PC-3 (cell line): ENCODE measurements around the gene TRABD2B. TPM values are rescaled to one million over a fixed set of nuclear protein-coding genes. Genes with fewer than 3 reads are reported as not detected.

Source experiments
- ATAC-seq: fragments of 200-7000 bp; cut with Tn5 transposase; 2 replicates; pipeline ENCODE4 v1.9.1; 2020; ENCODE audit warnings: mild to moderate bottlenecking, moderate library complexity
- BruUV-seq: library from RNA; stranded (reverse); fragments of 400-500 nt; replicated peaks from 2 replicates; lab custom pipeline; 2021; lab: Mats Ljungman, UMichigan
- CTCF ChIA-PET: fragments of 300-600 bp; sonication (Branson Sonifier 250); formaldehyde crosslinking; loops from one replicate; lab custom pipeline; 2022; ENCODE audit warnings: antibody characterized with exemption; lab: Charles Lee
- POLR2A ChIA-PET: fragments of 300-600 bp; sonication (Branson Sonifier 250); formaldehyde crosslinking; loops from one replicate; lab custom pipeline; 2022; ENCODE audit warnings: antibody characterized with exemption; ENCODE audit not compliant: unreplicated experiment; lab: Charles Lee
- DNase-seq: peaks from one replicate; pipeline ENCODE4 v3.0.0-alpha.2; 2015
- H2AFZ ChIP-seq: fragments of 300-600 bp; sonication (generic); 2 replicates; pipeline ENCODE4 v1.6.0; 2016; ENCODE audit warnings: antibody characterized with exemption, low read length
- H3F3A ChIP-seq: fragments of 300-600 bp; sonication (generic); one replicate; pipeline ENCODE4 v1.6.0; 2017; ENCODE audit warnings: antibody characterized with exemption, low read length, control low read depth, mild to moderate bottlenecking; ENCODE audit not compliant: unreplicated experiment
- H3K27ac ChIP-seq: fragments of 300-600 bp; sonication (generic); 2 replicates; pipeline ENCODE4 v1.5.1; 2016; ENCODE audit warnings: mild to moderate bottlenecking, low read length
- H3K27me3 ChIP-seq: fragments of 300-600 bp; sonication (generic); 2 replicates; pipeline ENCODE4 v1.6.1; 2016; ENCODE audit warnings: low read length, mixed read lengths
- H3K36me3 ChIP-seq: fragments of 300-600 bp; sonication (generic); 2 replicates; pipeline ENCODE4 v1.6.1; 2016; ENCODE audit warnings: low read depth, mixed run types, low read length, mixed read lengths
- H3K4me1 ChIP-seq: fragments of 300-600 bp; sonication (generic); 2 replicates; pipeline ENCODE4 v1.5.1; 2016; ENCODE audit warnings: low read length; ENCODE audit not compliant: insufficient read depth
- H3K4me2 ChIP-seq: fragments of 300-600 bp; sonication (generic); 2 replicates; pipeline ENCODE4 v1.6.0; 2016; ENCODE audit warnings: low read length
- H3K4me3 ChIP-seq: fragments of 300-600 bp; sonication (generic); 2 replicates; pipeline ENCODE4 v1.5.1; 2016; ENCODE audit warnings: mild to moderate bottlenecking, low read length, mixed read lengths
- H3K79me2 ChIP-seq: fragments of 300-600 bp; sonication (generic); 2 replicates; pipeline ENCODE4 v1.6.1; 2017; ENCODE audit warnings: low read length, mixed read lengths
- H3K9ac ChIP-seq: fragments of 300-600 bp; sonication (generic); 2 replicates; pipeline ENCODE4 v1.6.0; 2016; ENCODE audit warnings: mild to moderate bottlenecking, low read length
- H3K9me2 ChIP-seq: fragments of 300-600 bp; sonication (generic); replicated peaks from 2 replicates; pipeline ENCODE4 v1.6.1; 2016; ENCODE audit warnings: mixed run types, low read length, mixed read lengths
- H3K9me3 ChIP-seq: fragments of 300-600 bp; sonication (generic); 2 replicates; pipeline ENCODE4 v1.6.1; 2016; ENCODE audit warnings: low read length, mixed read lengths
- H4K20me1 ChIP-seq: fragments of 300-600 bp; sonication (generic); 2 replicates; pipeline ENCODE4 v1.6.1; 2016; ENCODE audit warnings: low read length, mixed read lengths
- EZH2 ChIP-seq: fragments of 300-600 bp; sonication (generic); IDR thresholded peaks from one replicate; pipeline ENCODE4 v1.6.1; 2017; ENCODE audit warnings: antibody characterized with exemption, mild to moderate bottlenecking, low read length; ENCODE audit not compliant: unreplicated experiment
- EZH2phosphoT487 ChIP-seq: fragments of 300-600 bp; sonication (generic); IDR thresholded peaks from 2 replicates; pipeline ENCODE4 v1.6.1; 2018; ENCODE audit warnings: mild to moderate bottlenecking, antibody characterized with exemption, low read length, borderline replicate concordance
- intact Hi-C: fragments of 100-400 bp; cut with micrococcal nuclease; formaldehyde crosslinking; loops from 2 replicates; pipeline ENCODE4 v1.9.0; 2023
- total RNA-seq: library from RNA; depleted of rRNA; stranded (reverse); fragments of >200 nt; gene quantifications from 2 replicates; pipeline ENCODE4 v1.2.3, GENCODE V29; 2014
- TF ChIP-seq, protein P1 (sequence below): fragments of 300-600 bp; sonication (generic); conservative IDR thresholded peaks from 2 replicates; pipeline ENCODE4 v1.5.1; 2017; ENCODE audit warnings: antibody characterized with exemption, low read depth, mild to moderate bottlenecking, low read length

The TRABD2B gene
- total RNA-seq, 1 experiment from 2014 or later, result 0.44 TPM

- no peak for ATAC-seq
Measured at GRCh38 chr1:47830641-47831333, 166.4 kb downstream of the TRABD2B start.

DNA sequence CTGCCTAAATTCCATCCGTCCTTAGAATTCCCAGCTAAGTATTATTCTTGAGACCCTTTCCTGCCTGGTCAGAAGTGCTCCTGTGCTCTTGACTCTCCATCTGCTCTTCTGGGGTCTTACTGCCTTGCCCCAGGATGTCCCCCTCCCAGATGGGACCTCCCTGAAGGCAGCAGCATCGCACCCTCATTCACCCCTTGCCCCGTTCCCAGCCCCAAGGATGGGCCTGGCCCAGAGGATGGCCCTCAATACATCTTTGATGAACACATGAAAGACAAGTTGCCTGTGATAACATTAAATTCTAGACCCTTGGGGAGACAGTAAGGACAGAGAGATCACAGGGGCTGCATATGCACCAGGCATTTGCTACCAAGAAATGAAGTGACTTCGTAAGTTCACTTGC lies 167.2 kb downstream of the TRABD2B start:
- no peak overlapping the region for H3K4me3 ChIP-seq
- H3K9me2 ChIP-seq, result no peaks in the 10 kb centered on the region
- H3K4me2 ChIP-seq, result no peak overlapping the region
- H3K27ac ChIP-seq, result no peak overlapping the region
- H4K20me1 ChIP-seq, result no peaks in the 10 kb centered on the region
- intact Hi-C loops, result no loop called here
- ChIA-PET CTCF (no interaction called here), POLR2A (no interaction called here)
- TF ChIP-seq EZH2phosphoT487 (no peak), EZH2 (no peak)
- TF ChIP-seq, protein P1, sequence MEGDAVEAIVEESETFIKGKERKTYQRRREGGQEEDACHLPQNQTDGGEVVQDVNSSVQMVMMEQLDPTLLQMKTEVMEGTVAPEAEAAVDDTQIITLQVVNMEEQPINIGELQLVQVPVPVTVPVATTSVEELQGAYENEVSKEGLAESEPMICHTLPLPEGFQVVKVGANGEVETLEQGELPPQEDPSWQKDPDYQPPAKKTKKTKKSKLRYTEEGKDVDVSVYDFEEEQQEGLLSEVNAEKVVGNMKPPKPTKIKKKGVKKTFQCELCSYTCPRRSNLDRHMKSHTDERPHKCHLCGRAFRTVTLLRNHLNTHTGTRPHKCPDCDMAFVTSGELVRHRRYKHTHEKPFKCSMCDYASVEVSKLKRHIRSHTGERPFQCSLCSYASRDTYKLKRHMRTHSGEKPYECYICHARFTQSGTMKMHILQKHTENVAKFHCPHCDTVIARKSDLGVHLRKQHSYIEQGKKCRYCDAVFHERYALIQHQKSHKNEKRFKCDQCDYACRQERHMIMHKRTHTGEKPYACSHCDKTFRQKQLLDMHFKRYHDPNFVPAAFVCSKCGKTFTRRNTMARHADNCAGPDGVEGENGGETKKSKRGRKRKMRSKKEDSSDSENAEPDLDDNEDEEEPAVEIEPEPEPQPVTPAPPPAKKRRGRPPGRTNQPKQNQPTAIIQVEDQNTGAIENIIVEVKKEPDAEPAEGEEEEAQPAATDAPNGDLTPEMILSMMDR, result no peak
- no peaks in the 10 kb centered on the region for H3K9me3 ChIP-seq
- H3F3A ChIP-seq, result no peaks in the 10 kb centered on the region
- H3K27me3 ChIP-seq, result no peaks in the 10 kb centered on the region
- no peaks in the 10 kb centered on the region for H3K4me1 ChIP-seq
- no peaks in the 10 kb centered on the region for H3K79me2 ChIP-seq
- no TSS peak for BruUV-seq
- no peak overlapping the region for H3K9ac ChIP-seq
- H2AFZ ChIP-seq, result no peak overlapping the region
- H3K36me3 ChIP-seq, result no peaks in the 10 kb centered on the region
- no peak for ATAC-seq
- DNase-seq, result no peak

More at GRCh38 chr1:47830641-47831333, 166.4 kb downstream of the TRABD2B start:
- Histone ChIP-seq H3K4me2 (no peak overlapping the region), H3K36me3 (no peaks in the 10 kb centered on the region), H3K4me3 (no peak overlapping the region), H3K27me3 (no peaks in the 10 kb centered on the region), H3K79me2 (no peaks in the 10 kb centered on the region), H3K9ac (no peak overlapping the region), H3K4me1 (no peaks in the 10 kb centered on the region), H3K27ac (no peak overlapping the region), H3K9me2 (no peaks in the 10 kb centered on the region), H2AFZ (no peak overlapping the region), H4K20me1 (no peaks in the 10 kb centered on the region), H3F3A (no peaks in the 10 kb centered on the region), H3K9me3 (no peaks in the 10 kb centered on the region)
- intact Hi-C loops, result no loop called here
- TF ChIP-seq EZH2, result no peak
- TF ChIP-seq EZH2phosphoT487, result no peak
- ChIA-PET CTCF (no interaction called here), POLR2A (no interaction called here)
- no peak for DNase-seq
- no TSS peak for BruUV-seq

- H3K27ac ChIP-seq, result no peak overlapping the region
- no peaks in the 10 kb centered on the region for H4K20me1 ChIP-seq
- H3K4me3 ChIP-seq, result no peak overlapping the region
- ChIA-PET POLR2A (no interaction called here), CTCF (no interaction called here)
- H3F3A ChIP-seq, result no peaks in the 10 kb centered on the region
- ATAC-seq (no peak), DNase-seq (no peak)
- no peaks in the 10 kb centered on the region for H3K27me3 ChIP-seq
- no peaks in the 10 kb centered on the region for H3K9me2 ChIP-seq
- H3K4me2 ChIP-seq, result no peak overlapping the region
- BruUV-seq, result no TSS peak
- no peak overlapping the region for H2AFZ ChIP-seq
- H3K9ac ChIP-seq, result no peak overlapping the region
- intact Hi-C loops, result no loop called here
- no peaks in the 10 kb centered on the region for H3K79me2 ChIP-seq
- H3K9me3 ChIP-seq, result no peaks in the 10 kb centered on the region
- H3K36me3 ChIP-seq, result no peaks in the 10 kb centered on the region
- no peak for TF ChIP-seq EZH2phosphoT487
- TF ChIP-seq, protein P1, result no peak
- TF ChIP-seq EZH2, result no peak
- no peaks in the 10 kb centered on the region for H3K4me1 ChIP-seq
Measured at GRCh38 chr1:47828978-47829377, 168.2 kb downstream of the TRABD2B start.
